IPS-NIHi11 (cell line): ENCODE measurements around the gene ARHGEF28.

Experiments
- DNase-seq: peaks from one replicate; pipeline ENCODE4 v3.0.0; 2012; ENCODE audit warnings: mixed read lengths, low spot score

The ARHGEF28 gene

DNA sequence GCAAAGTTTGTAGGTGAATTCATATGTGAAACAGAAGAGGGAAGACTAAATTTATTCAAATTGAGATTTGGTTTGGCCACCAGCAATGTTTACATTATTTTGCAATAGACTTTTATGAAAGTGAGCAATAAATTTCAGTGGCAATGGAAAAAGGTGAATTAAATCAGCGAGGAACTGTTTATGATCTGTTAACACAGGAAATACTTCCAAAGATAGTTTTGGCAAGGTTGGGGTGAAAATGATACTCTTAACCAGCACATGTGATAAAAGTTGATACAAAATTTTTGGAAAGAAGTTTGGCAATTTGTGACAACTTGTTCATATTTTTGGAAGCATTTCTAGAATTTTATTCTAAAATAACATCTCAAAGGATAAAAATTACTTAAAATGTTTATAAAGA, 119.8 kb downstream of the ARHGEF28 start:
- DNase-seq, result no peak

GRCh38 chr5:73746608-73747007, 120.6 kb downstream of the ARHGEF28 start:
- DNase-seq, result no peak

DNA sequence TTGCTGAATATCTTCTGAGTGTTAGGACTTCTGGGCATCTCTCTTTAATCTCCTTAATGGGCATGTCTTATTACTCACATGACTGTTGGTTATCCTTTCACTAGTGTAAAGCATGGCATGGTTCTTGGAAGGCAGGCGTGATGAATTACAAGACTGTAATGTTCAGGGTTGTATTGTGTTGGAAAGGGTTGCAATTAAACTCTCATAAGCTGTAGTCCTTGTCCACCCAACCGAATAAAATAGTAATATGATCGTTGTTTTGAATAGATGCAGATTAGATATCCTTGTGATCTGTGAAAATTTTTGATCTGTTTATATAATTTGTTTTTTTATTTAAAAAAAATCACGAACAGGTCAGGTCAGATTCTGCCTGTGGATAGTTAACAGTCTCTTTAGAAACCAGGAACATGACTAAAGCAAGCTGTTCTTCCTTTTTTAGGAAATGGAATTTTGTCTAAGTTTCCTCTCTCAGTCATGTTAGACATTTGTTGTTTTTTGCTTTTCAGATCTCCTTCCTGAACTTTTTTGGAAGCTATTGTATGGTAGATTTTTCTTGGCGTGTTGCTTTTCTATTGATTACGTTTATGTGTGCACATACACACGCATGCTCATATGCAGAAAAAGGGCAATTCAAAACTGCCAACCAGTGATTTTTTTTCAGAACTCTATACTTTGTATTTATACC, 121.8 kb downstream of the ARHGEF28 start:
- no peak for DNase-seq

GRCh38 chr5:73748510-73749400, 122.8 kb downstream of the ARHGEF28 start:
- DNase-seq, result no peak

GRCh38 chr5:73749485-73750270, 123.7 kb downstream of the ARHGEF28 start:
- DNase-seq, result no peak

DNA sequence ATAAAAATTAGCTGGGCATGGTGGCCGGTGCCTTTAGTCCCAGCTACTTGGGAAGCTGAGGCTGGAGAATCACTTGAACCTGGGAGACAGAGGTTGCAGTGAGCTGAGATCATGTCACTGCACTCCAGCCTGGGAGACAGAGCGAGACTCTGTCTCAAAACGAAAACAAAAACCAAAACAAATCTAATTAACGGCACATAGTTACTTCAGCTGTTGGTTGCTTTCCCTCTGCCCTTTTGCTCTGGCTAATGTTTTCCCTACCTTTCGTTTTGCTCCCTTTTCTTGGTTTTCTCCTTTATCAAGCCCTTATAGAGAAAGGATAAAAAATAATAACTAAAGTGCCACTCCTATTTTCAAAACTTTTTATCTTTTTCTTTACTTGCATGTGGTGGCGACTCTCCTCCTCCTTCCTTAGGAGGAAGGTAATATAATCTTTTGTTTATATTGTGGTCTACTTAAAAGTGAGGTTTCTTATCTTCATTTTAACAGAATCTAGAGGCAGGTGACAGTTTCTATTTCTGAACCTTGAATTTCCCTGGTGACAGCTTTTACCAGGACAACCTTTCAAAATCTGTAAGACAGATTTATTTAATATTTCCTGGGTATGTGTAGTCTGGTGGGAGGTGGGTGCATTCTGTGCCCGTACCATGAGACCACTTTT, 125.4 kb downstream of the ARHGEF28 start:
- DNase-seq, result no peak

GRCh38 chr5:73754254-73754653, 128.3 kb downstream of the ARHGEF28 start:
- no peak for DNase-seq

DNA sequence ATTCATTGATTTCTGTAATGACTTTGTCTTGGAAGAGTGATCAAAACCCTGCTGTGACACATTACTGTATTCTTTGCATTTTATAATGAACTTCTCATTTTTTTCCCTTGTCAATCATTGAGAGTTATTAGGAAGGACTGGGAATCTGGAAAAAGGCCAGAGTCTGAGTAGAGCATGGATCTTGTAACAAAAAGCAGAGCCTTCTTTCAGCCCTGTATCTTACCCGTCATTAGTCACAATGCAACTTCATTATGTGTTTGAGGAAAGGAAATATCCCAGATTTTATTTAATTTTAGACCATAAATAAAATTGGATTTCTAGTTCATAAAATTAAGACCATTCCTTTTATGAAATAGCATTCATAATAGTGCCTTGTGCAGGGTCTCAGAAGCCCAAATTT, 131.4 kb downstream of the ARHGEF28 start:
- DNase-seq, result no peak

DNA sequence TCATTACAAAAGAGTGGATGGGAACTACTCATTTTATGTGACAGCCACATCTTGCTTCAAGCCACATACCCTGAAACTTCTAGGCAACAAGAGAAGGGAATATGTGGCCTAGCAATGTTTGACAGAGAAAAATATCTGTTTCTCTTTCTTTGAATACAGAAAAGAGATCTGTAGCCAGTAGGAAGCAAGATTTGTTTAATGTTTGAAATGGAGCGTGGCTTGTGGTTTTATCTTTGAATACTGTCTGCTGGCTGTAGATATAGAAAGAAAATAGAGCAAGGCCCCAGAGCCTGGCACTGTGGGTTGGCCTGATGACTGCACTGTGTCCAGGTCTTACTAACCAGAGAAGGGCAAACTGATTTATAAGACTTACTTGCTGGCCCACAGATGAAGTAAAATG, 133.8 kb downstream of the ARHGEF28 start:
- no peak for DNase-seq

DNA sequence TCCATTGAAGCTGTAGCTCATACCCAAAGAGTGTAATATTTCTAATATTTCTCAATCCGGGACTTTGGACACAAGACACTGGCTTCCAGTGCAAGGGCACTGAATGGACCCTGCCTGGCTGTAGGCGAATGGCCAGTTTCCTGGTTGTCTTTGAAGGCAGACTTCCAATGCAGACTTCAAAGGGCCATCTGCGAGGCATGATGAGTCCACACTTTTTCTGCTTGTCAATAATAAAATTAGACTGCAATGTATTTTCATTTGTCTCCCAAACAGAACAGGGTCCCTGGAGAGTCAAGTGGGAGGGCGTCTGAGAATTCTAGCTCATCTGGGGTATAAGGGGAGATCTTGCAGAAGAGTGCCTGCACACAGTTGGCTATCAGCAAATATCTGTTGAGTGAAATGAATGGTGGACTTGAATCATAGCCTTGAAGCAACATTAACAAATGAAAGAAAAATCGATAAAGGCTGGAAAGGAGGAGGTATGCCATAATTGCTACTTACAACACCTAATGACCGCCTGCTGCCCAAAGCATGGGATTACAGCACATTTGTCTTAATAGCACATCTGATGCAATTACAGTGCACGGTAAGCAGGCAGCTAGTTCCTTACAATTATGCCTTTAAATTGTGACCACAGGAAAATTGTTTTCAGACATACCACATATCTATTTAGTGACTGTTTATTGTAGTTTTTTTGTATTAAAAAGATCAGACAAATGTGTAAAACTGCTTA, 137.5 kb downstream of the ARHGEF28 start:
- DNase-seq, result no peak

GRCh38 chr5:73764586-73764985, 138.6 kb downstream of the ARHGEF28 start:
- DNase-seq, result no peak

GRCh38 chr5:73764996-73765395, 139.0 kb downstream of the ARHGEF28 start:
- DNase-seq, result no peak

DNA sequence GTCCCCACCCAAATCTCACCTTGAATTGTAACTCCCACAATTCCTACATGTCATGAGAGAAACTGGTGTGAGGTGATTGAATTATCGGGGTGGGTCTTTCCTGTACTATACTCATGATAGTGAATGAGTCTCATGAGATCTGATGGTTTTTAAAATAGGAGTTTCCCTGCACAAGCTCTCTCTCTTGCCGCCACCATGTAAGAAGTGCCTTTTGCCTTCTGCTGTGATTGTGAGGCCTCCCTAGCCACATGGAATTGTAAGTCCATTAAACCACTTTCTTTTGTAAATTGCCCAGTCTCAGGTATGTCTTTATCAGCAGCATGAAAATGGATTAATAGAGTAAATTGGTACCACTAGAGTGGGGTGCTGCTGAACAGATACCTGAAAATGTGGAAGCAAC, 140.9 kb downstream of the ARHGEF28 start:
- no peak for DNase-seq

DNA sequence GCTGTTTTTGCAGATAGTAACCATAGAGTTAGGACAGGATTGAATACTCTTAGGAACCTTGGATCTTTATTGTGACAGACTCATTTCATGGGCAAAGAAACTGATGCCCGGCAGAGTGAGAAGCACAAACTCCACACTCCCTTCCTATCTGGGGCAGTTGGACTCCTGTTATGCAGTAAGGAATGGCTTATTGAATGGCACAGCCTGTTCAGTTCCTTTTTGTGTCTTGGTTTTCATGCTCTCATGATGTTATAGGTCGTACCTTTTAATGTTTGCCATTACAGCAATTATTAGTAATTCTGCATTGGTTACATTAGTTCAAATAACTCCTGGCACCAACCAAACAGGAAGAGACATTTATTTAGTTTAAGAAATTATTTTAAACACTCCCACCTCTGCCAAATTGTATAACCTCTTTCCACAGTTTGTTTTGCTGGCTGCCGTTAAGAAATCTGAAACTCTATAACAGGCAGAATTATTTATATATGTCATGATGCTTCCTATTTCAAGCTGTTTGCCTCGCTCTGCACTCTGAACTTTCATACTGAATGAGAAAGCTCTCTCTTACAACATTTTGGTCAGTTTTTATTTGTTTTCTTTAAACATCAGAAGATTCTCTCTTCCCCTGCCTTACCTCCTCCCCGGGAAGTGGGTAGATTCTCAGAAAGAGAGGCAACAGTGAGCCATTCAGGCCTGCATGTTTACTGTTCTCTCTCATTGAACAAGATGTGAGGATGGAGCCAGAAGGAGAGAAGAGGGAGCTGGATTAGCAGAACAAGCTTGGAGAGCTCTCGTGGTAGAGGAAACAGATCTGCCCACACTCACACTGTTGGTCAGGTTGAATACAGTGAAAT, 144.4 kb downstream of the ARHGEF28 start:
- DNase-seq, result no peak

DNA sequence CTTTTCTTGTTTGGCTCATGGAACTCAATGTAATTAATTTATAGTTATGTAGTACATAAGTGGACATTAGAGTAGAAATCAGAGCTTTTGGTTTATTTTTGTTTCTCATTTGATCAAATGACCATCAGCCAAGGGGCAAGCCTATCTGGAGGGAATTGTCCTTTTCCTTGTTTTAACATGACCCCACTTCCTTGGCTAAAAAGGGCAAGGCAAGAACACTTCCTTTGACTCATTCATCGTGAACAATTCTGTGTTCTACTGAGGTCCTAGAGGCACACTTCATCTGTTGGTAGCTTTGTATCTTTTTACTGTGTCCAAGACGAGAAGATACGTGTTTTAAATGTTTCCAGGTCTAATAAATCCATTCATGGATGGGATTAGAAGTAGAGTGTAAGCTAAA, 148.9 kb downstream of the ARHGEF28 start:
- DNase-seq, result no peak

DNA sequence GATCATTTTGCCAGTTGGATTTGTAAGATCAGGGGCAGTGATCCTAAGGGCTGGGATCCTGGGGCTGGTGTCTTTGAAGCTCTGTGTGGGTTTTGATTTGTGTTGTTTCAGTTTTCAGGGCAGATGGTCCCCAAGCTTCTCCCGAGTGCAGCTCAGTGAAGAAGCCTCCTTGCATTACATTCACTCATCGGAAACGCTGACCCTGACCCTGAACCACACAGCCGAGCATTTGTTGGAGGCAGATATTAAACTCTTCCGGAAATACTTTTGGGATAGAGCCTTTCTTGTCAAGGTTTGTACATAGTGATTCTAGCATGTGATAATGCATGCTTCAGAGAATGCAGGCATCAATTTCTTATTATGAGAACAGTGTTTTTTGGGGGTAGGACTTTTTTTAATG, 150.4 kb downstream of the ARHGEF28 start:
- no peak for DNase-seq

GRCh38 chr5:73777192-73777591, 151.2 kb downstream of the ARHGEF28 start:
- DNase-seq, result no peak

- DNase-seq, result no peak
These were observed 154.5 kb downstream of the ARHGEF28 start for GRCh38 chr5:73780302-73781080.

GRCh38 chr5:73781107-73781768, 155.2 kb downstream of the ARHGEF28 start:
- DNase-seq, result no peak
